Upper lobe of left lung (tissue), 6 donors: ENCODE measurements around the gene KIFBP. TPM values are rescaled to one million over a fixed set of nuclear protein-coding genes. Genes with fewer than 3 reads are reported as not detected.
"Not testable (repeated sequence)": the region's sequence is repeated elsewhere in the genome, so short reads cannot be mapped to it uniquely, and the experiment has no call there.

Source experiments
- ATAC-seq, 2 donors: fragments of 200-7000 bp; cut with Tn5 transposase; one replicate each; pipeline ENCODE4 v1.9.1; 2022; ENCODE audit warnings: mild to moderate bottlenecking in 2 of 2, moderate library complexity in 2 of 2; ENCODE audit not compliant: low FRiP score in 2 of 2
- DNase-seq, 2 donors: peaks; one replicate each; pipeline ENCODE4 v3.0.0-alpha.2; 2019 to 2020
- H3K27ac ChIP-seq, 4 donors: fragments of 200-600 bp; sonication (generic); one replicate each; pipeline ENCODE4 v1.5.1; 2016 to 2019
- H3K27me3 ChIP-seq, 4 donors: fragments of 200-600 bp; sonication (generic); one replicate each; pipeline ENCODE4 v1.5.1; 2017 to 2019
- H3K36me3 ChIP-seq, 4 donors: fragments of 200-600 bp; sonication (generic); one replicate each; pipeline ENCODE4 v1.5.1; 2016 to 2019
- H3K4me1 ChIP-seq, 4 donors: fragments of 200-600 bp; sonication (generic); one replicate each; pipeline ENCODE4 v1.5.1; 2018 to 2019
- H3K4me3 ChIP-seq, 4 donors: fragments of 200-600 bp; sonication (generic); one replicate each; pipeline ENCODE4 v1.5.1; 2017 to 2019; ENCODE audit warnings: mild to moderate bottlenecking in 2 of 4, moderate library complexity in 1 of 4
- H3K9me3 ChIP-seq, 4 donors: fragments of 200-600 bp; sonication (generic); one replicate each; pipeline ENCODE4 v1.5.1; 2018 to 2019
- CTCF ChIP-seq, 6 experiments: fragments of 450-650 bp in 4 of 6; fragments of 200-600 bp in 2 of 6; sonication (generic) in 2 of 6; IDR thresholded peaks; one replicate each; pipeline ENCODE4 v1.5.1; 2016 to 2019; ENCODE audit warnings: antibody characterized with exemption in 6 of 6
- EP300 ChIP-seq, 4 donors: sonication (generic); formaldehyde crosslinking; IDR thresholded peaks; one replicate each; pipeline ENCODE4 v1.5.1; 2017; ENCODE audit warnings: antibody characterized with exemption in 4 of 4, control low read depth in 2 of 4
- POLR2A ChIP-seq, 4 donors: fragments of 450-650 bp; IDR thresholded peaks; one replicate each; pipeline ENCODE4 v1.5.1; 2016 to 2017; ENCODE audit warnings: antibody characterized with exemption in 4 of 4, mild to moderate bottlenecking in 2 of 4
- POLR2AphosphoS5 ChIP-seq, 2 donors: sonication (generic); formaldehyde crosslinking; IDR thresholded peaks; one replicate each; pipeline ENCODE4 v1.5.1; 2017; ENCODE audit warnings: antibody characterized with exemption in 2 of 2
- WGBS, 2 donors: methylation state at CpG; one replicate each; pipeline ENCODE4 v1.1.5; 2017 to 2018; 5-methylcytosine and 5-hydroxymethylcytosine counted together
- total RNA-seq, 6 donors: library from RNA; depleted of rRNA in 4 of 6; stranded (reverse); fragments of >200 nt in 4 of 6; gene quantifications; one replicate each; pipeline versions ENCODE4 v1.1.0 to v1.2.1, GENCODE V29; 2016 to 2021
- donor health status: DM: no; HTN: no; CAD: no; lungs with moderate emphysema.
- donor health status: DM: no; HTN: yes; CAD: no; lungs with severe emphysema.

Gene KIFBP
- 10 to 100 TPM; 18.9 to 27.6 (median 21.4) TPM for total RNA-seq

- H3K27ac ChIP-seq, result peak within 1 kb of the TSS; percentile 79 to 89 (median 85)
- TF ChIP-seq POLR2A (IDR thresholded peaks at IDR 0.05), result peak in 3 of 4 donors; percentile 78 to 89 (median 88)
- TF ChIP-seq CTCF (IDR thresholded peaks at IDR 0.05), result peak in 5 of 6 experiments; percentile 33 to 56 (median 39)
- no peak for TF ChIP-seq EP300 (IDR thresholded peaks at IDR 0.05)
- TF ChIP-seq POLR2AphosphoS5 (IDR thresholded peaks at IDR 0.05), result peak; percentile 68 to 96
- peak within 1 kb of the TSS; percentile 58 to 79 (median 66) for H3K4me3 ChIP-seq
- H3K27me3 ChIP-seq, result no peaks in the 10 kb centered on the region
- ATAC-seq (peak; percentile 98), DNase-seq (peak; percentile 93 to 98)
- 0 to 1% methylated on average over 10 to 31 of the region's 62 CpGs for WGBS, 2 donors
- no peaks in the 10 kb centered on the region for H3K9me3 ChIP-seq
- H3K36me3 ChIP-seq, result peaks cover 0 to 21% (median 4%) of the 10 kb centered on the region in 4 donors
- peaks cover 27 to 50% (median 46%) of the 10 kb centered on the region in 4 donors for H3K4me1 ChIP-seq
Observed at GRCh38 chr10:68988530-68989316, at the start of gene KIFBP. TSS of gene KIFBP (plus strand) at chr10:68988803. CDS start at chr10:68988833, 30 bp downstream.

DNA sequence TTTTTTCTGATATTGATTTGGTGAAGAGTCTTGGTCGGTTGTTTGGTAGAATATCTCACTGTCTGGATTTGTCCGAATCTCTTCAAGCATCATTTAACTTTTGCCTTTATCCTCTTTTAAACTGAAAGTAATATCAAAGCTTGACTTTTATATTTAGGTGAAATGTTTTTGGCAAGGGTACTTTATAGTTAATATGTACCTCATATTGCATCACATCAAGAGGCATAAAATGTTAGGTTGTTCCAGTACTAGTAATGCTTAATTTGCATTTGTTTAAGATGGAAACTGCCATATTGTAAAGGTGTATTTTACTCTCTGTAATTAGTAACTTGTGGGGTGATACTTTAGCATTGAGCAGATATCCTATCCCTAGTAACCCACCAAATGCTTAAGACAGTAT, 49.7 kb upstream of the KIFBP start:
- TF ChIP-seq POLR2AphosphoS5 (IDR thresholded peaks at IDR 0.05) (no peak), CTCF (IDR thresholded peaks at IDR 0.05) (no peak), EP300 (IDR thresholded peaks at IDR 0.05) (no peak), POLR2A (IDR thresholded peaks at IDR 0.05) (no peak)
- ATAC-seq (no peak), DNase-seq (no peak)
- no peaks in the 10 kb centered on the region for H3K27me3 ChIP-seq
- no peak overlapping the region for H3K27ac ChIP-seq
- H3K4me1 ChIP-seq, result no peaks in the 10 kb centered on the region
- H3K9me3 ChIP-seq, result no peaks in the 10 kb centered on the region
- H3K4me3 ChIP-seq, result no peak overlapping the region
- peaks cover 0 to 96% (median 30%) of the 10 kb centered on the region in 4 donors for H3K36me3 ChIP-seq
- 95% methylated on average over 2 of the region's 2 CpGs for WGBS, 2 donors

DNA sequence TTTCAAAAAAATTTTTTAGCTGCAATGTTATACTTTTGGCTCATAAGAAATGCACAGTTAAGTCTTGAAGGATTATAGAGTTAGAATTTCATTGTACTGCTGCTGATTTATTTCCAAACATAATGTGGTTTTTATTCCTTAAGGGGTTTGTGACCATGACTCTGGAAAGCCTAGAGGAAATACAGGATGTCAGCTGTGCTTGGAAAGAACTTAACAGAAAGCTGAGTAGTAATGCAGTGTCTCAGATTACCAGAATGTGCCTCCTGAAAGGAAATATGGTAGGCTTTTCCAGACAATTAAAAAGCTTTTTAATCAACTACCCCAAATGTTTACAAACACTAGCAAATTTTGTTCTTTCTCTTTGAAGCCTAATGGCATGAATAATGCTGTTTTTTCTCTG, 47.7 kb upstream of the KIFBP start:
- ATAC-seq, H3K4me1 ChIP-seq, DNase-seq, H3K9me3 ChIP-seq, H3K27ac ChIP-seq, H3K4me3 ChIP-seq, H3K27me3 ChIP-seq: not testable (repeated sequence)
- H3K36me3 ChIP-seq, result peaks cover 5 to 97% (median 43%) of the 10 kb centered on the region in 4 donors

DNA sequence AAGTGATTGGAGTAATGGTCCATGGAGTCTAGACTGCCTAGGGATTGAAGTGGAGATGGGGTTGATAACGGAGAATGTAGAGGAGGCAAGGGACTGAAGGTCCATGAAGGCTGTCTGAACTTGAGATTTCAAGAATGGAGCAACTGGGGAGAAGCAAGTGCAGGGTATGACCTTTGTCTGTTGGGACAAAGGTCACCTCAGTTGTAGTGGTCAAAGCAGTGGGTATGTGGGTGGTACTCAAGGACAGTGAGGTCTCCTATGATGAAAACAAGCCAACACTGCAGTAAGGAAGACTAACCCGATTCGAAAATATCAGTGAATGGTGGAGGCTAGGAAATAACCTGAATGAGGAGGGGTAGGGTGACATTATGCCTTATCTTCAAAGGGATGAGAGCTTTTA, 38.0 kb upstream of the KIFBP start:
- no peak overlapping the region for H3K27ac ChIP-seq
- H3K27me3 ChIP-seq, result no peaks in the 10 kb centered on the region
- no peak for TF ChIP-seq POLR2A (IDR thresholded peaks at IDR 0.05)
- H3K4me1 ChIP-seq, result peaks cover 6 to 9% (median 7%) of the 10 kb centered on the region in 4 donors
- 95 to 97% methylated on average over 3 of the region's 3 CpGs for WGBS, 2 donors
- DNase-seq (no peak), ATAC-seq (no peak)
- no peak overlapping the region for H3K4me3 ChIP-seq
- H3K9me3 ChIP-seq, result no peaks in the 10 kb centered on the region
- H3K36me3 ChIP-seq, result peaks cover 18 to 55% (median 33%) of the 10 kb centered on the region in 4 donors

DNA sequence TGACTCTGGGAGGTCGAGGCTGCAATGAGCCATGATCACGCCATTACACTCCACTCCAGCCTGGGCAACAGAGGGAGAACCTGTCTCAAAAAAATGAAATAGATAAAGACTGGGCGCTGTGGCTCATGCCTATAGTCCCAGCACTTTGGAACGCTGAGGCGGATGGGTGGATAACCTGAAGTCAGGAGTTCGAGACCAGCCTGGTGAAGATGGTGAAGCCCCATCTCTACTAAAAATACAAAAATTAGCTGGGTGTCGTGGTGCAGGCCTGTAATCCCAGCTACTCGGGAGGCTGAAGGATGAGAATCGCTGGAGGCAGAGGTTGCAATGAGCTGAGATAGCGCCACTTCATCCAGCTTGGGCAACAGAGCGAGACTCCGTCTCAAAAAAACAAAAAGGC, 33.7 kb upstream of the KIFBP start:
- Histone ChIP-seq H3K36me3 (peaks cover 0 to 15% (median 1%) of the 10 kb centered on the region in 4 donors), H3K4me1 (peaks cover 19 to 29% (median 22%) of the 10 kb centered on the region in 4 donors), H3K27ac (peak overlapping the region in 1 of 4 donors; percentile 96), H3K27me3 (no peaks in the 10 kb centered on the region), H3K9me3 (no peaks in the 10 kb centered on the region), H3K4me3 (peak overlapping the region in 2 of 4 donors; percentile 71 to 91)
- WGBS, 2 donors, result 91% methylated on average over 12 of the region's 12 CpGs
- ATAC-seq, result no peak
- DNase-seq, result no peak
- TF ChIP-seq POLR2A (IDR thresholded peaks at IDR 0.05) (no peak), CTCF (IDR thresholded peaks at IDR 0.05) (no peak), EP300 (IDR thresholded peaks at IDR 0.05) (no peak), POLR2AphosphoS5 (IDR thresholded peaks at IDR 0.05) (no peak)
